NCI-H146 (cell line): Measurements from ENCODE around the gene RCAN2.
"Not testable (repeated sequence)": the region's sequence is repeated elsewhere in the genome, so short reads cannot be mapped to it uniquely, and the experiment has no call there.

ENCODE experiments used
- DNase-seq: peaks from one replicate; lab custom pipeline; 2025; lab: John Stamatoyannopoulos, UW

The RCAN2 gene

DNA sequence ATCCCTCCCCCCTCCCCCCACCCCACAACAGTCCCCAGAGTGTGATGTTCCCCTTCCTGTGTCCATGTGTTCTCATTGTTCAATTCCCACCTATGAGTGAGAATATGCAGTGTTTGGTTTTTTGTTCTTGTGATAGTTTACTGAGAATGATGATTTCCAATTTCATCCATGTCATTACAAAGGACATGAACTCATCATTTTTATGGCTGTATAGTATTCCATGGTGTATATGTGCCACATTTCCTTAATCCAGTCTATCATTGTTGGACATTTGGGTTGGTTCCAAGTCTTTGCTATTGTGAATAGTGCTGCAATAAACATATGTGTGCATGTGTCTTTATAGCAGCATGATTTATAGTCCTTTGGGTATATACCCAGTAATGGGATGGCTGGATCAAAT is 158.8 kb downstream of the RCAN2 start:
- DNase-seq: not testable (repeated sequence)

- DNase-seq: no peak
Measured at GRCh38 chr6:46331461-46331860, 159.8 kb downstream of the RCAN2 start.

- DNase-seq: no peak
Measured at GRCh38 chr6:46329568-46329967, 161.7 kb downstream of the RCAN2 start.

- no peak for DNase-seq
Measured at GRCh38 chr6:46327779-46328178, 163.5 kb downstream of the RCAN2 start.

- DNase-seq: no peak
Measured at GRCh38 chr6:46325561-46326530, 165.4 kb downstream of the RCAN2 start.

- DNase-seq: no peak
Measured at GRCh38 chr6:46324706-46325105, 166.5 kb downstream of the RCAN2 start.

- no peak for DNase-seq
Measured at GRCh38 chr6:46323966-46324622, 167.2 kb downstream of the RCAN2 start.

GRCh38 chr6:46323312-46323965 is 167.8 kb downstream of the RCAN2 start:
- no peak for DNase-seq

DNA sequence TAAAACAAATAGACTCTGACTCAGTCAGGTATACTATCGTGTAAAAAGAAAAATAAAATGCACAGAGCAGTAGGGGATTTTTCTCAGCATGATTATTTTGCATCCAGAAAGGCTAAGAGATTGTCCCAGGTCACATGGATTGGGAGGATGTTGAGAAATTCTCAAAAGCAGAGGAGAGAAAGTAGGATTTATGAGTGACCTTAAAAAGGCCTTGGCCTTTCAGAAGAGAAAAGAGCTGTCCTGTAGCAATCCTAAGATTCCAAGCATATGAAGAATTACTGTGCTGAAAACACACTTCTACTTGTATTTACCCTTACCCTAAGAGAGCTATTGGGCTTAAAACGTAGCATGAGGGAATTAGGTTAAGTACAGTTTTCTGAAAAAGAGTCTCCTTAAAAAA is 170.7 kb downstream of the RCAN2 start:
- no peak for DNase-seq

GRCh38 chr6:46315589-46315988 is 175.7 kb downstream of the RCAN2 start:
- no peak for DNase-seq

DNA sequence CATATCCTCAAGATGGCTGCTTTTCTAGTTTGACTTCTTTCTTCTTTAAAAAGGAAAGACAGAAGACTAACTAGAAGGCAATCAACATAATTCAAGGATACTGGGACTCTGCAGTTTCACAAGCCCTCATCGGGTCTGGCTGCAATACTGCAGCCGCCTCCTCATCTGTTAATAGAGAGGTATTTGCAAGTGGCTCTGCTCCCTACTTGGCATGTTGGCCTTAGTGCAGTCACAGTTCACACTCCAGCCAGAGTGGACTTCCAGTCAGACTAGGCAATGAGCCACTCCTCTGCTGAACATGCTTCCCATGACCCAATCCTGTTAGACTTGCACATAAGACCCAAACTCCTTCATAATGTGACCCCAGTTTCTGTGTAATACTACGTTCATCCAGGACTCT is 178.6 kb downstream of the RCAN2 start:
- no peak for DNase-seq

- DNase-seq: no peak
Measured at GRCh38 chr6:46310196-46310595, 181.1 kb downstream of the RCAN2 start.

DNA sequence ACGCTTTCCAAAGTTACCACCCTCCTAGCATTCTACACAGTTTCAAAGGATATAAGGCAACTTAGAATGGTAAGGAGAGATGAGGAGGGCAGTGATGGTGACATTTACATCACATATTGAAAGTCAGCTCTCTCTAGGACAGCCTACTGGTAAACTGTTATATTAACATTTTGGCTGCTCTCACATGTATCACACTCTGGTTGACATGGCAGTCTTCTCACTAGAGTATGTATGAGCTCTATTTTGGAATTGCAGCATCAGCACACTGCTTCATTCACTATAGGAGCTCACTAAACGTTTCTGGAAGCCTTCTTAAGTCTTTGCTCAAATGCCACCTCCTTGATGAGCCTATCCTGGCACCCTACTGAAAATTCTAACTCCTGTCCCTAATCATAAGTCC is 184.8 kb downstream of the RCAN2 start:
- no peak for DNase-seq

GRCh38 chr6:46305833-46306232 is 185.4 kb downstream of the RCAN2 start:
- DNase-seq: no peak

DNA sequence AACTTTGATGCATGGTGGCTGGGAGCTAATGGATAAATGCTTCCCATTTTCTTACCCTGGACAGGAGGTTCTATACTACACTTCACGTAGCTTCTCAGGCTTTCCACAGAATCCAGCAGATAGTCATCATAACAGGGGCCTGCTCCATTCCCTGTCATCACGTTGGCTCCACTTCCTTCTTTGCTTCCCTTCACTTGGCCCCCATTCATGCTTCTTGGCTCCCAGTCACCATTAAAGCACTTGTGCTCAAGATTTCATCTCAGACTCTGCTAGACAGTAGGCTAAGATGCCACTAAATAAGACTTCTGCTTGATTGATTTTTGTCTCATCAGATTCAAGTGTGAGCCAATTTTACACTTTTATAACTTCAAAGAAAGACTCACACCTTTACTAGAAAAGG is 186.0 kb downstream of the RCAN2 start:
- no peak for DNase-seq

- no peak for DNase-seq
Measured at GRCh38 chr6:46302816-46303215, 188.4 kb downstream of the RCAN2 start.

DNA sequence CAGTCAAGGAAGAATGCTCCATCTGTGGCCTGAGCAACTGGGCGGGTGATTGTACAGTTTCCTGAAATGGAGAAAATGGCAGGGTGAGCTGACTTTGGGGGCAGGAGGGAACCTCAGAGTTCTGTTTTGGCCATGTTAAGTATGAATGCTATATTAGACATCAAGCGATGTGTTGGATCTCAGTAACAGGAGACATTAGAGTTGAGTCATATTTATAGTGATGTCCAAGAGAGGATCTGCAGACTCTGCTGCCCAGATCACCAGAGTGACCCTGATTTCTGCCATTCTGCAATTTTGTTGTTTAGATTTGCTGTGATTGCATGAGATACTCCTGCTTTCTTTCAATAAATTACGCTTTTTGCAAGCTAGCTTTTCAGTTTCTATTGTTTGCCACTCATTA is 189.1 kb downstream of the RCAN2 start:
- no peak for DNase-seq

DNA sequence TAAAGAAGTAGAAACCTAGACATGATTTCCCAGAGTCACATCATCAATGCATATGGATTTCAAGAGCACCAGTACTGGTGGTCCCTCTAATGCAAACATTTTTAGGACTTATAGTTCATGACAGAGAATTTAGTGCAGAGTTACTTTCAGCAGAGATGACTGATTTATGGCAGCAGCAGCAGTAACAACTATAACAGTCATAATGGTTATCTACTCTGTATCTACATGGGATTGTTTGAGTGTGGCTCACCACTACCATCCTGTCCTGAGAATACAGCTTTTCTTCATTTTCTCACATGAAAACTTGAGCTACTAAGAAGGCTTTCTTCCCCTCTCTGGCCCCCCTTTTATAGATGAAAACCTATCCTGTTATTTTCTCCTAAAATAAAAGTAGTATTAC is 192.0 kb downstream of the RCAN2 start:
- no peak for DNase-seq

DNA sequence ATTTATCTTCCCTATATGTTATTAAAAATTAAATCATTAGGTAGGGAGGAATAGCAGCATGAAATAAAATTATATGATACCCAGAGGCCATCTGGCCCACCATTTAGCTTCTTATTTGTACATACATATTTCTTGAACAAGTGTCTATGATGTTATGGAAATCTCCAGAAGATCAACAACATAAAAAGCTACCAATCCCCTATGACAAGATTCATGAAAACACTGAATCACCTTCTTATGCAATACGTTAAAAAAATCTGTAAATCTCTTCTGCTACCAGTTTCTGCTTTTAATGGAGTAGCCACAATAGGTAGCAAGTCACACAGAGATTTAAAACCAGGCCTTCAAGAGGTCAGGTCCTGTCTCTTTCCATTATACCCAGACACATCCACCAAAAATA is 194.7 kb downstream of the RCAN2 start:
- no peak for DNase-seq

- DNase-seq: no peak
Measured at GRCh38 chr6:46293641-46294316, 197.5 kb downstream of the RCAN2 start.

DNA sequence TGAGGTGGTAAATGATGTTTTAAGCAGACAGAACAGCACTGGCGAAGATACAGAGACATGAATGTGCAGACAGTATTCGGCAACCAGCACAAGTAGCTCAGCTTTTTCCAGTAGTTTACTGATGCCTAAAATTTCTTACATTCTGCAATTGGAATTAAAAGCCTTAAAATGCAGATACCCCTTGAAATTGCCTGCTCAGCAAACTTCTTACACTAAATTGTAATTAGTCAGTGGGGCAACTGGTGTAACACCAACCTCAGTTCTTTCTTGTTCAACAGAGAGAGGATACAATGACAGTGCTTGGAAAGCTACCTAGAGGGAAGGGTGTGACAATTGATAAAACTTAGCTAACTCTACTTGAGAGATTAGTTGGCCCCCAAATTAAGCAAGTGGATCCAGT is 199.4 kb downstream of the RCAN2 start:
- DNase-seq: no peak

GRCh38 chr6:46291275-46291633 is 200.0 kb downstream of the RCAN2 start:
- no peak for DNase-seq
